ENCODE results near the gene AGAP2. TPM values are rescaled to one million over a fixed set of nuclear protein-coding genes. Genes with fewer than 3 reads are reported as not detected.
"Not testable (repeated sequence)": the region's sequence is repeated elsewhere in the genome, so short reads cannot be mapped to it uniquely, and the experiment has no call there.

AGAP2 gene
- total RNA-seq, 2 donors from 2014 or later = 0.75 to 4.8 TPM

GRCh38 chr12:57687862-57688261 is 50.7 kb downstream of the AGAP2 start:
- no peaks in the 10 kb centered on the region for H3K36me3 ChIP-seq
- no peak for DNase-seq (ENCODE audit: low spot score)
- H3K27me3 ChIP-seq = no peaks in the 10 kb centered on the region
- H3K4me3 ChIP-seq = no peak overlapping the region
- H3K27ac ChIP-seq = no peak overlapping the region
- no peaks in the 10 kb centered on the region for H3K4me1 ChIP-seq
- TF ChIP-seq, protein P1, sequence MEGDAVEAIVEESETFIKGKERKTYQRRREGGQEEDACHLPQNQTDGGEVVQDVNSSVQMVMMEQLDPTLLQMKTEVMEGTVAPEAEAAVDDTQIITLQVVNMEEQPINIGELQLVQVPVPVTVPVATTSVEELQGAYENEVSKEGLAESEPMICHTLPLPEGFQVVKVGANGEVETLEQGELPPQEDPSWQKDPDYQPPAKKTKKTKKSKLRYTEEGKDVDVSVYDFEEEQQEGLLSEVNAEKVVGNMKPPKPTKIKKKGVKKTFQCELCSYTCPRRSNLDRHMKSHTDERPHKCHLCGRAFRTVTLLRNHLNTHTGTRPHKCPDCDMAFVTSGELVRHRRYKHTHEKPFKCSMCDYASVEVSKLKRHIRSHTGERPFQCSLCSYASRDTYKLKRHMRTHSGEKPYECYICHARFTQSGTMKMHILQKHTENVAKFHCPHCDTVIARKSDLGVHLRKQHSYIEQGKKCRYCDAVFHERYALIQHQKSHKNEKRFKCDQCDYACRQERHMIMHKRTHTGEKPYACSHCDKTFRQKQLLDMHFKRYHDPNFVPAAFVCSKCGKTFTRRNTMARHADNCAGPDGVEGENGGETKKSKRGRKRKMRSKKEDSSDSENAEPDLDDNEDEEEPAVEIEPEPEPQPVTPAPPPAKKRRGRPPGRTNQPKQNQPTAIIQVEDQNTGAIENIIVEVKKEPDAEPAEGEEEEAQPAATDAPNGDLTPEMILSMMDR (IDR thresholded peaks at IDR 0.05) = no peak
- H3K9me3 ChIP-seq = peaks cover 0 to 4% of the 10 kb centered on the region in 2 donors

- no peaks in the 10 kb centered on the region for H3K27me3 ChIP-seq
- H3K27ac ChIP-seq = no peak overlapping the region
- H3K9me3 ChIP-seq = peaks cover 0 to 10% of the 10 kb centered on the region in 2 donors
- no peaks in the 10 kb centered on the region for H3K4me1 ChIP-seq
- TF ChIP-seq, protein P1 (IDR thresholded peaks at IDR 0.05) = no peak
- H3K36me3 ChIP-seq = no peaks in the 10 kb centered on the region
- DNase-seq (ENCODE audit: low spot score) = no peak
- H3K4me3 ChIP-seq = no peak overlapping the region
These were observed 58.8 kb downstream of the AGAP2 start for GRCh38 chr12:57679697-57680096.

DNA sequence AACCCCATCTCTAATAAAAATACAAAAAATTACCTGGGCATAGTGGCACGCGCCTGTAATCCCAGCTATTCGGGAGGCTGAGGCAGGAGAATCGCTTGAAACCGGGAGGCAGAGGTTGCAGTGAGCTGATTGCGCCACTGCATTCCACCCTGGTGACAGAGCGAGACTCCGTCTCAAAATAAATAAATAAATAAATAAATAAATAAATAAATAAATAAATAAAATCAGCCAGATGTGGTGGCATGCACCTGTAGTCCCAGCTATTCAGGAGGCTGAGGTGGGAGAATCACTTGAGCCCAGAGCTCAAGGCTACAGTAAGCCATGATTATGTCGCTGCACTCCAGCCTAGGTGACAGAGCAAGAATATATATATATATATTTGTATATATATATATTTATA is 60.6 kb downstream of the AGAP2 start:
- not testable (repeated sequence) for H3K4me3 ChIP-seq; H3K27me3 ChIP-seq; DNase-seq (ENCODE audit: low spot score); H3K27ac ChIP-seq; H3K36me3 ChIP-seq; H3K4me1 ChIP-seq
- peaks cover 0 to 10% of the 10 kb centered on the region in 2 donors for H3K9me3 ChIP-seq

DNA sequence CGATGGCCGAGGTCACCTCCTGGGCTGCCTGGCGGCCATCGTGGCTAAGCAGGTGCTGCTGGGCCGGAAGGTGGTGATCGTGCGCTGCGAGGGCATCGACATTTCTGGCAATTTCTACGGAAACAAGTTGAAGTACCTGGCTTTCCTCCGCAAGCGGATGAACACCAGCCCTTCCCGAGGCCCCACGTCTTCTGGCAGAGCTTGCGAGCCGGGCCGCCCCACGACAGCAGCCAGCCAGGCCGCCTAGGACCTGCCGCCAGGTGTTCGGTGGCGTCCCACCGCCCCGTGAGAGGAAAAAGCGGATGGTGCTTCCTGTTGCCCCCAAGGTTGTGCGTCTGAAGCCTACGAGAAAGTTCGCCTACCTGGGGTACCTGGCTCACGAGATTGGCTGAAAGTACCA is 63.9 kb downstream of the AGAP2 start:
- H3K36me3 ChIP-seq = no peaks in the 10 kb centered on the region
- H3K27ac ChIP-seq = no peak overlapping the region
- H3K27me3 ChIP-seq = no peaks in the 10 kb centered on the region
- no peak overlapping the region for H3K4me3 ChIP-seq
- no peak for DNase-seq (ENCODE audit: low spot score)
- TF ChIP-seq, protein P1 (IDR thresholded peaks at IDR 0.05) = no peak
- no peaks in the 10 kb centered on the region for H3K4me1 ChIP-seq
- H3K9me3 ChIP-seq = no peaks in the 10 kb centered on the region

Small RNA genes within 50 kb of the gene (microRNA-seq; reads per million reads assigned to microRNA genes)
- 0 reads per million in 2 donors for gene MIR6759 (ENCODE audit: borderline number of aligned reads in 2 of 2, borderline replicate concordance in 1 of 2)

Other genes starting within 250 kb of the AGAP2 start
- 10 to 100 TPM; 19.8 to 25.0 TPM for gene DDIT3, start 218.2 kb downstream of the AGAP2 start, total RNA-seq
- 10 to 100 TPM; 12.5 to 14.4 TPM for gene MBD6, start 215.9 kb downstream of the AGAP2 start, total RNA-seq
- 100 to 1,000 TPM; 109 to 114 TPM for gene DCTN2, start 191.6 kb downstream of the AGAP2 start, total RNA-seq
- under 1 TPM; 0.11 to 0.12 TPM for gene KIF5A, start 188.7 kb downstream of the AGAP2 start, total RNA-seq
- 10 to 100 TPM; 22.1 to 25.2 TPM for gene PIP4K2C, start 147.6 kb downstream of the AGAP2 start, total RNA-seq
- gene DTX3, start 133.9 kb downstream of the AGAP2 start, total RNA-seq = 10 to 100 TPM; 22.3 to 32.5 TPM
- 10 to 100 TPM in 1 of 2 donors, 1 to 10 TPM in 1; 7.4 to 11.0 TPM for gene ARHGEF25, start 127.3 kb downstream of the AGAP2 start, total RNA-seq
- 1 to 10 TPM; 3.5 to 4.4 TPM for gene B4GALNT1, start 105.5 kb downstream of the AGAP2 start, total RNA-seq
- gene OS9, start 44.6 kb downstream of the AGAP2 start, total RNA-seq = 100 to 1,000 TPM; 161 to 173 TPM
- gene TSPAN31, start 6.3 kb upstream of the AGAP2 start, total RNA-seq = 10 to 100 TPM; 50.3 to 59.6 TPM
- 10 to 100 TPM; 32.1 to 59.7 TPM for gene CDK4, start 13.6 kb upstream of the AGAP2 start, total RNA-seq
- 10 to 100 TPM in 1 of 2 donors, 1 to 10 TPM in 1; 8.4 to 11.6 TPM for gene MARCHF9, start 16.4 kb upstream of the AGAP2 start, total RNA-seq
- gene CYP27B1, start 28.3 kb upstream of the AGAP2 start, total RNA-seq = under 1 TPM; 0.28 to 0.33 TPM
- 1 to 10 TPM; 1.5 to 8.5 TPM for gene METTL1, start 33.4 kb upstream of the AGAP2 start, total RNA-seq
- 1 to 10 TPM; 1.9 to 3.6 TPM for gene EEF1AKMT3, start 33.9 kb upstream of the AGAP2 start, total RNA-seq
- 10 to 100 TPM; 20.0 to 23.2 TPM for gene TSFM, start 44.0 kb upstream of the AGAP2 start, total RNA-seq
- gene AVIL, start 80.0 kb upstream of the AGAP2 start, total RNA-seq = 1 to 10 TPM; 1.3 to 2.6 TPM
- gene CTDSP2, start 108.0 kb upstream of the AGAP2 start, total RNA-seq = 100 to 1,000 TPM in 1 of 2 donors, 10 to 100 TPM in 1; 67.6 to 105 TPM
- 1 to 10 TPM; 2.6 to 6.0 TPM for gene ATP23, start 202.8 kb upstream of the AGAP2 start, total RNA-seq